ENCODE data around the gene GRM8.
A peak's percentile ranks its signal among the peaks of the same experiment; 100 is the strongest.

Gene GRM8

GRCh38 chr7:126524967-126525366, 727.8 kb downstream of the GRM8 start:
- TF ChIP-seq CTCF (IDR thresholded peaks at IDR 0.05; ENCODE audit: insufficient read depth, low read depth, low read length, missing control alignments) = no peak
- no peak for DNase-seq (ENCODE audit: low read depth)
- H3K4me3 ChIP-seq (ENCODE audit: low read depth, low read length) = no peak overlapping the region

- no peak for DNase-seq (ENCODE audit: low read depth)
- H3K4me3 ChIP-seq (ENCODE audit: low read depth, low read length) = no peak overlapping the region
- TF ChIP-seq CTCF (IDR thresholded peaks at IDR 0.05; ENCODE audit: insufficient read depth, low read depth, low read length, missing control alignments) = no peak
Measured at GRCh38 chr7:126511046-126511445, 741.7 kb downstream of the GRM8 start.

- peak; percentile 34 for DNase-seq (ENCODE audit: low read depth)
- no peak overlapping the region for H3K4me3 ChIP-seq (ENCODE audit: low read depth, low read length)
- TF ChIP-seq CTCF (IDR thresholded peaks at IDR 0.05; ENCODE audit: insufficient read depth, low read depth, low read length, missing control alignments) = no peak
Measured at GRCh38 chr7:126501617-126502016, 751.1 kb downstream of the GRM8 start.

GRCh38 chr7:126499481-126499880, 753.3 kb downstream of the GRM8 start:
- no peak overlapping the region for H3K4me3 ChIP-seq (ENCODE audit: low read depth, low read length)
- no peak for TF ChIP-seq CTCF (IDR thresholded peaks at IDR 0.05; ENCODE audit: insufficient read depth, low read depth, low read length, missing control alignments)
- no peak for DNase-seq (ENCODE audit: low read depth)

GRCh38 chr7:126495733-126496132, 757.0 kb downstream of the GRM8 start:
- TF ChIP-seq CTCF (IDR thresholded peaks at IDR 0.05; ENCODE audit: insufficient read depth, low read depth, low read length, missing control alignments) = no peak
- H3K4me3 ChIP-seq (ENCODE audit: low read depth, low read length) = no peak overlapping the region
- no peak for DNase-seq (ENCODE audit: low read depth)

GRCh38 chr7:126495001-126495400, 757.7 kb downstream of the GRM8 start:
- no peak overlapping the region for H3K4me3 ChIP-seq (ENCODE audit: low read depth, low read length)
- no peak for DNase-seq (ENCODE audit: low read depth)
- no peak for TF ChIP-seq CTCF (IDR thresholded peaks at IDR 0.05; ENCODE audit: insufficient read depth, low read depth, low read length, missing control alignments)

GRCh38 chr7:126493801-126494200, 758.9 kb downstream of the GRM8 start:
- no peak for TF ChIP-seq CTCF (IDR thresholded peaks at IDR 0.05; ENCODE audit: insufficient read depth, low read depth, low read length, missing control alignments)
- no peak for DNase-seq (ENCODE audit: low read depth)
- H3K4me3 ChIP-seq (ENCODE audit: low read depth, low read length) = no peak overlapping the region
